ENCODE data around the gene SPIRE2. TPM values are rescaled to one million over a fixed set of nuclear protein-coding genes. Genes with fewer than 3 reads are reported as not detected.
"Not testable (repeated sequence)": the region's sequence is repeated elsewhere in the genome, so short reads cannot be mapped to it uniquely, and the experiment has no call there.

Gene SPIRE2, protein sequence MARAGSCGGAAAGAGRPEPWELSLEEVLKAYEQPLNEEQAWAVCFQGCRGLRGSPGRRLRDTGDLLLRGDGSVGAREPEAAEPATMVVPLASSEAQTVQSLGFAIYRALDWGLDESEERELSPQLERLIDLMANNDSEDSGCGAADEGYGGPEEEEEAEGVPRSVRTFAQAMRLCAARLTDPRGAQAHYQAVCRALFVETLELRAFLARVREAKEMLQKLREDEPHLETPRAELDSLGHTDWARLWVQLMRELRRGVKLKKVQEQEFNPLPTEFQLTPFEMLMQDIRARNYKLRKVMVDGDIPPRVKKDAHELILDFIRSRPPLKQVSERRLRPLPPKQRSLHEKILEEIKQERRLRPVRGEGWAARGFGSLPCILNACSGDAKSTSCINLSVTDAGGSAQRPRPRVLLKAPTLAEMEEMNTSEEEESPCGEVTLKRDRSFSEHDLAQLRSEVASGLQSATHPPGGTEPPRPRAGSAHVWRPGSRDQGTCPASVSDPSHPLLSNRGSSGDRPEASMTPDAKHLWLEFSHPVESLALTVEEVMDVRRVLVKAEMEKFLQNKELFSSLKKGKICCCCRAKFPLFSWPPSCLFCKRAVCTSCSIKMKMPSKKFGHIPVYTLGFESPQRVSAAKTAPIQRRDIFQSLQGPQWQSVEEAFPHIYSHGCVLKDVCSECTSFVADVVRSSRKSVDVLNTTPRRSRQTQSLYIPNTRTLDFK
- polyA plus RNA-seq (2014; cell fraction: cytosol; rRNA removed) = 32.1 and 39.3 TPM in 2 replicates
- 117 and 125 TPM in 2 replicates for polyA plus RNA-seq (2014; cell fraction: nucleus; rRNA removed)

DNA sequence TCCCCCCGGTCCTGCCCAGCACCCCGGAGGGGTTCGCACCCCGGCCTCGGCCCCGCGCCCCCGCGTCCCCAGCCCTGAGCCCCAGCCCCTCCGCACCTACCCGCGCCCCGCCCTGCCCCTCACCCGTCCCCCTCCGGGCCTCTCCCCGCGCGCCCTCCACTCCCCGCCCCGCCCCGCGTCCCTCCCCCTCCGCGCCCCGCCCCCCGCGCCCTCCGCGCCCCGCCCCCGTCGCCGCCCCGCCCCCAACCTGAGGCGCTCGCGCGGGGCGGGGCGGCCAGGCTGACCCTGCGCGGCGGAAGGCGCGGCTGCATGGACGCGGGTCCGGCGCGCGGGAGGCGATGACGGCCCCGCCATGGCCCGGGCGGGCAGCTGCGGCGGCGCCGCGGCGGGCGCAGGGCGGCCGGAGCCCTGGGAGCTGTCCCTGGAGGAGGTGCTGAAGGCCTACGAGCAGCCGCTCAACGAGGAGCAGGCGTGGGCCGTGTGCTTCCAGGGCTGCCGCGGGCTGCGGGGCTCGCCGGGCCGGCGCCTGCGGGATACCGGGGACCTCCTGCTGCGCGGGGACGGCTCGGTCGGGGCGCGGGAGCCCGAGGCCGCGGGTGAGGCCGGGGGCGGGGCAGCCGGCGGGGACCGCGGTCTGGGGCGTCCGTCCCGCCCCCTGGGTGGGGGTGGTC lies at the start of gene SPIRE2:
Gene SPIRE2, plus strand, starts transcription at position 277 of the 671 bp plus-strand sequence. Its CDS starts 76 bp downstream, at position 353.
- DNase-seq (ENCODE audit: low spot score) = peak; percentile 56

DNA sequence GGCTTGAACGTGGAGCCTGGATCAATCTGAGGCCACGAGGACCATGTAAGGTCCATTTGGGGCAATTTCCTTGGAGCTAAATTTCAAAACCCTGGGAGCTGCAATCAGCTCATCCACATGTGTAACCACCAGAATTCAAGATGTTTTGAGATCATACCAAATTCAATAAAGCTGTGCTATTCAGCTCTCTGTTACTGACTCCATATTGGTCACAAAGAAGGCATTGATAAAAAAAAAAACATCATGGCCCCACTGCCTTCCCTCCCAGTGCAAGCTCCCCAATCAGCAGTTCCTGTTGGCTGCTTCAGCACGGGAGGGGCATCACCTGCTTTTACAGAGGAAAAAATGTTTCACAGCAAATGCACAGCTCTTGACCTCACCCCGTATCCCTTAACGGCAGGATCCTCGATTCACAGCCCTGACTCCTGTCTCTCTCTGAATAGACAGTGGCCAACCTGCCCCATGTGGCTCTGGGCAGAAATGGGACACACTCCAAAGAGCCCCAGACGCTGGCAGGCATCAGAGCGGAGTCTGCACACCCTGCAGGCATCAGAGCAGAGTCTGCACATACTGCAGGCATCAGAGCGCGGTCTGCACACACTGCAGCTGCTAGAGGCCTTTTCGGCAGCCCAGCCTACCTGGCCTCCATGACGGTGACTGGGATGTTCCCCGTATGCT lies 48.9 kb upstream of the SPIRE2 start:
- DNase-seq (ENCODE audit: low spot score) = no peak

DNA sequence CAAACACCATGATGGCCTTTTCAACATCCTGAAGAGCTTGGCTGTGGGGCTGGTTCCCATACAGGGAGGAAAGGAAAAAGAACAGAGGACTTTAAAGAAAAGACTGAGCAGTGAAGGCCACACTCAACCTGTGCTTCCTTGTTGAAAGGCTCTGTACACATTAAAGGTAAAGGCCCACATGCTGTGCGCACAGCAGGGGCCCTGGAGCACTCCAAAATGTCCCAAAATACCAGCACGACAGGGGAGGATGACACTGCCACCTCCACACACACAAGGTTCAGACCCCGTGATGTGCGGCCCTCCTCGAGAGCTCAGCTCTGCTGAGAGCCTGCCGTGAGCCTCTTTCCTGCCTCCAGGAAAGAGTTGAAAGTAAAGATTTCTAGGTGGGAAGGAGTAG lies 48.4 kb upstream of the SPIRE2 start:
- no peak for DNase-seq (ENCODE audit: low spot score)

DNA sequence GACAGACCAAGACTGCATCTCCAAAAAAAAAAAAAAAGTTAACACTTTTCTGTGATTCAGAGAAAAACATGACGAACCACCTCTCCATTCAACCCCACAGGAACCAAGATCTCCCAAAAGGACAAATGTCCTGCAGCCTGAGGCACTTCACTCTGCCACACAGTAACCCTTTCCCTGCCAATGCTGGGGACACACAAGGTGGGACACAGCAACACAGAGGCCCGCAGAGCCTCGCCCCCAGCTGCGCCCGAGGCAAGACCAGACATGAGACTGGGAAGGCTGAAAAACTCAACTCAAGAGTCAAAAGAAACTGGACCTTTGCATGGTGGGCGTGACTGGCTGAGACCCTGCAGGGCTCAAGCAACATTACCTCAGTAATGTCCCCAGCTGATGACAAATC lies 45.8 kb upstream of the SPIRE2 start:
- no peak for DNase-seq (ENCODE audit: low spot score)

DNA sequence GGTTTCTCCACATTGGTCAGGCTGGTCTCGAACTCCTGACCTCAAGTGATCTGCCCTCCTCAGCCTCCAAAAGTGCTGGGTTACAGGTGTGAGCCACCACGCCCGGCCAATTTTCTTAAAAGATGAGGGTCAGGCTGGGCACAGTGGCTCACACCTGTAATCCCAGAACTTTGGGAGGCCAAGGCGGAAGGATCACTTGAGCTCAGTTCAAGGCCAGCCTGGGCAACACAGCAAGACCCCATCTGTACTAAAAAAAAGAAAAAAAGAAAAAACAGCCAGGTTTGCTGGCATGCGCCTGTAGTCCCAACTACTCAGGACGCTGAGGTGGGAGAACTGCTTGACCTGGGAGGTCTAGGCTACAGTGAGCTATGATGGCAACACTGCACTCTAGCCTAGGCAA lies 44.3 kb upstream of the SPIRE2 start:
- not testable (repeated sequence) for DNase-seq (ENCODE audit: low spot score)

DNA sequence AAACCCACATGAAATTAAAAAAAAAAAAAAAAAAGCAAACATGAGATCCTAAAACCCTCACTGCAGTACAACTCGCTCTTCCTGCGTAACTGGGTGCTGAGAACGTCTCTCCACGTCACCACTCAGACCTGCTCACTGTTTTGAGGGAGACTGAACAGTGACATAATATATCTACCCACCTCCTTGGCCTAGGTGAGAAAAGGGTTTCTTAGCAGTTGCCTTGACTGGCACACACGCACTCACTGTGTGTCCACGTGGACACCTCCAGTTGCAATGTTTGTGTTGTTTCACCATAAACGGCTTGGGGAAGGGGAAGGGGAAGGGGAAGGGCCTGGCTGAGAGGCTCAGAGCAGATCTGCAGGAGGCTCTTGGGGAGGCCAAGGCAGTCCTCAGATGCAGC lies 43.9 kb upstream of the SPIRE2 start:
- no peak for DNase-seq (ENCODE audit: low spot score)

DNA sequence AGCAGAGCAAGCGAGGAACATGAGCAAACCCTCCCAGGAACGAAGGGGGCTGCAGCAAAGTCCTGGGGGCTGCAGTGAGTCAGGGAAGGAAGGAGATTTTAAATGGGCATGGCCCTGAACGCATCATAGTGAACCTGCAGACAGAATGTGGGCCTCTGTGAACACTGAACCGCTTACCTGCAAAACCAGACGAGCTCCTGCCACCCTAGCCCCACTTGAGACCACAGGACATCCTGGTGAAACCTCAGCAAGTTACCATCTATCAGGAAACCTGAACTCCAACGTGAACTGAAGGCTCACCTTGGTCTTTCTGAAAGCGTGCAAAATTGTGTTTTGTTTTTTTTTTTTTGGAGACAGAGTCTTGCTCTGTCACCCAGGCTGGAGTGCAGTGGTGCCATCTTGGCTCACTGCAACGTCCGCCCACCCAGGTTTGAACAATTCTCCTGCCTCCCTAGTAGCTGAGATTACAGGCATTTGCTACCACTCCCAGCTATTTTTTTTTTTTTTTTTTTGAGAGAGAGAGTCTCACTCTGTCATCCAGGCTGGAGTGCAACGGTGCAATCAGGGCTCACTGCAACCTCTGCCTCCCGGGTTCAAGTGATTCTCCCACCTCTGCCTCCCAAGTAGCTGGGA lies 42.6 kb upstream of the SPIRE2 start:
- DNase-seq (ENCODE audit: low spot score) = no peak

DNA sequence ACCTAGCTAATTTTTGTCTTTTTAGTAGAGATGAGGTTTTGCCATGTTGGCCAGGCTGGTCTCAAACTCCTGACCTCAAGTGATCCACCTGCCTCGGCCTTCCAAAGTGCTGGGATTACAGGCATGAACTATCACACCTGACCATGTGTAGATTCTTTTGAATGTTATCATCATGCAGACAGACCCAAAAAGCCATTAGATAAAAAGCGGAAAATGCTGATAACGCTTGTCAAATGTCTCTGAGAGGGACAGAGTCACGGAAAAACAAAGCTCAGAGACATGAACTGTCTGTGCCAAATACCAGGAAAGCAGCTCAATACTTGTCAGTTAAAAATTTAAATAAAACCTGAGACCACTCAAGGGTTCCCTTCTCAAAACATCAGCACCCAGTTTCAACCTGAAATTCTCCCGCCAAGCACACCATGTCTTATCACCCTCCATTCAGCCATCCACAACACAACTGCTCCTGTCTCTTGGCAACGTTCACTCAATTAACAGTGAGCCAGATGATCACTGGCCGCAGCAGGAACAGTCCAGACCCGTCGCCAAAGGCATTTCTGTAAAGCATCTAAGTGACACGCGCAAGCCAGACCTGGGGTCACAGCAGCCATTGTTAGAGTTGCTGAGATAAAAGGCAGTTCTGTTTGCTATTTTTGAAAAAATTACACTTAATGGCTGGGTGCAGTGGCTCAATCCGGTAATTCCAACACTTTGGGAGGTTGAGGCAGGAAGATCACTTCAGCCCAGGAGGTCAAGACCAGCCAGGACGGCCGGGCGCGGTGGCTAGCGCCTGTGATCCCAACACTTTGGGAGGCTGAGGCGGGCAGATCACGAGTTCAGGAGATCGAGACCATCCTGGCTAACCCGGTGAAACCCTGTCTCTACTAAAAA lies 41.6 kb upstream of the SPIRE2 start:
- DNase-seq (ENCODE audit: low spot score) = peak; percentile 87

DNA sequence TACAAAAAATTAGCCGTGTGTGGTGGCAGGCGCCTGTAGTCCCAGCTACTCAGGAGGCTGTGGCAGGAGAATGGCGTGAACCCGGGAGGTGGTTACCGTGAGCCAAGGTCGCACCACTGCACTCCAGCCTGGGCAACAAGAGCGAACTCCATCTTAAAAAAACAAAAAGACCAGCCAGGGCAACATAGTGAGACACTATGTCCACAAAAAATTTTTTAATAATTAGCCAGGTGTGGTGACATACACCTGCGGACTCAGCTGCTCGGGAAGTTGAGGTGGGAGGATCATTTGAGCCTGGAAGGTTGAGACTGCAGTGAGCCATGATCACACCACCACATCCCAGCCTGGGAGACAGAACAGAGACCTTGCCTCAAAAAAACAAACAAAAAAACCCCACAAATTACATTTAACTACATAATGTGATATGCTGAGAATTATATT lies 40.9 kb upstream of the SPIRE2 start:
- DNase-seq (ENCODE audit: low spot score) = no peak

DNA sequence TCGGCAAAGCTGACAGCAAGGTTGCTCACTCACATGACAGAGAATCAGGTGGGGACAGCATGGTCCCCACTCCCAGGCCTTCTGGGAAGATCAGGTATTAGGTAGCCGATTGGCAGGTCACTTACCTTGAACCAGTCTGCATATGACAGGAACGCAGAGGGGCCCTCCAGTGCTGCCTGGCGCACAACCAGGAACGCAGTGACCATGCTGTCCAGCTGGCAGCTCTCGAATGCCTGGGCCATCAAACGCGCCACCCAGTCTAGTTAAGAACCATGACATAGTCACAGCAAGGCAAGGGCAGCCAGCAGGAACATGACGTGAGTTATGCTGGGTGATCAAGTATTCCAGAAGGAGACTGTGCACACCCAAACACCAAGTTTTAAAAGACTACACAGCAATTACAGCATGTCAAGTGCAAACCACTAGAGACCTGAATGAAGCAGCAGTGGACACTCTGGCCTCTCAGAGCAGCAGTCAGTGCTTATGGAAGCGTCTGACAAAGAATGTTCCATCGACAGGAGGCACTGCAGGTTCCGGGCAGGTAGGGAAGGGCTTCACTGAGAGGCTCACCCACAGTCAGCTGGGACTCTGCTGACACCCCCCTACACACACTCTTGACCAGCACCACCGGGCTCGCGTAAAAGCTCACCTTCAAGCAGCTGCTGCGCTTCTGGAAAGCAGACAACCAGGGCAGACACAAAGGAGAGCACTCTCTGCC lies 36.8 kb upstream of the SPIRE2 start:
- DNase-seq (ENCODE audit: low spot score) = no peak

DNA sequence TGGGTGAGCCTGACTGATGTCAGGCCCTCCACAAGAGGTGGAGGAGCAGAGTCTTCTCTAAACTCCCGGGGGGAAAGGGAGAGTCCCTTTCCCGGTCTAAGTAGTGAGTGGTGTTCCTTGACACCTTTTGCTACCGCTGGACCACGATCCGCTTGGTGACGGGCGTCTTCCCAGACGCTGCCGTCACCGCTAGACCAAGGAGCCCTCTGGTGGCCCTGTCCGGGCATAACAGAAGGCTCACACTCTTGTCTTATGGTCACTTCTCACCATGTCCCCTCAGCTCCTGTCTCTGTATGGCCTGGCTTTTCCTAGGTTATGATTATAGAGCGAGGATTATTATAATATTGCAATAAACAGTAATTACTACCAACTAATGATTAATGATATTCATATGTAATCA lies 35.2 kb upstream of the SPIRE2 start:
- peak; percentile 43 for DNase-seq (ENCODE audit: low spot score)

DNA sequence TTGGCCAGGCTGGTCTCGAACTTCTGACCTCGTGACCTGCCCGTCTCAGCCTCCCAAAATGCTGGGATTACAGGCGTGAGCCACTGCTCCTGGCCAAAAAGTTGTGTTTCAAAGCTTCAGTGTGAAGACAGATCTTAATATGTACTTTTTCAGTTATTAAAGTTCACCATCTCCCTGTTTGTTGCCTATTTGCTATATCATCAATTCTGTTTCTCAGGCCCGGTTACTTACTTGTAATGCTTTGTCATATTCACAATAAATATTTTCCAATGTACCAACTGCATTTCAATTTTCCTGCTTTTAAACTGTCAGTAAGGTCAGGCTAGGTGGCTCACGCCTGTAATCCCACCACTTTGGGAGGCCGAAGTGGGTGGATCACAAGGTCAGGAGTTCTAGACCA lies 34.3 kb upstream of the SPIRE2 start:
- DNase-seq (ENCODE audit: low spot score) = no peak

DNA sequence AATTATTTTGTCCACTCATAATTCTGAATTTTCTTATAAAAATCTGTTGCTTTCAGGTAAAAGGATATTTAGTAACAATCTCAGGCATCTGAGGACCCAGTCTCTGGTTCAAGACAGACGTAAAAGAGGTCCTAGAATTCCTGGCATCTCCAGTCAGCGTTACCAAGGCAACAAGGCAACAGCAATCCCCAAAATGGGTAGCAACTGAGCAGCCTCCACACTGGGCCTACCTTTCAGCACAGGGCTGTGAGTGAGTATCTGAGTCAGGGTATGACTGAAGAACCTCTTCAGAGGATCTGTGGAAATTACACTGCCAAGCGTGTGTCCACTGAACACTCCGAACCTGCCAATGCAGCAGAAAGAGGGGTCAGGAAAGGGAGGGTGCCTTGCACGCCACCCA lies 32.6 kb upstream of the SPIRE2 start:
- DNase-seq (ENCODE audit: low spot score) = no peak

DNA sequence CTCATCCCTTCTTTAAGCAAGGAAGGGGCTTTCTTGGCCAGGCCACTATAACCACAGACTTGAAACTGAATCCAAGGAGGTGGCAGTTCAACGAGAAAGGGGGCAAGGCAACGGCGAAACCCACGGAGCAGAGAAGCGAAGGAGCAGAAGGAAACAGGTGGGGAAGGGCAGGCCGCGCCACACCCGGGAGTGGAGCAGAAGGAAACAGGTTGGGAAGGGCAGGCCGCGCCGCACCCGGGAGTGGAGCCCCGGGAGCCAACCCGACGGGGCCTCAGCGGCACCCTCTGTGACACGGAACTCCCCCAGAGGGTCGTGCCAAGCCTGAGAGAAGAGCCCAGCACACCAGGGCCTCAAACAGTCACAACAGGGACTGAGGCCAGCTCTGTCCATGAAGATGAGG lies 32.2 kb upstream of the SPIRE2 start:
- no peak for DNase-seq (ENCODE audit: low spot score)

DNA sequence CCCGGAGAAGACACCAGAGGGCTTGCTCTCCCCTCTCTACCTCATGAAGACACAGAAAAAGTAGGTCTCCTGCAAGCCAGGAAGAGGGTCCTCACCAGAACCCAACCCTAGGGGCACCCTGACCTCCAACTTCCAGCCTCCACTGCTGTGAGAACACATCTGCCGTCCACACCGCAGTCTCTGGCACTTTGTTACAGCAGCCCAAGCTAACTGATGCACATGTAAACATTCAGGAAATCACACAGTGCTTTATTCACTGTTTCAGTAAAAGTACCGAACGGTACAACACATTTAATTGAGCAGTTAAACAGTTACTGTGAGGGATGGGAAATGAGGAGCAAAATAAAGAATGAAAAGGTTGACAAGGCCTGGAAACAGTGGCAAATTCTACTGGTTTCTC lies 30.1 kb upstream of the SPIRE2 start:
- DNase-seq (ENCODE audit: low spot score) = no peak

DNA sequence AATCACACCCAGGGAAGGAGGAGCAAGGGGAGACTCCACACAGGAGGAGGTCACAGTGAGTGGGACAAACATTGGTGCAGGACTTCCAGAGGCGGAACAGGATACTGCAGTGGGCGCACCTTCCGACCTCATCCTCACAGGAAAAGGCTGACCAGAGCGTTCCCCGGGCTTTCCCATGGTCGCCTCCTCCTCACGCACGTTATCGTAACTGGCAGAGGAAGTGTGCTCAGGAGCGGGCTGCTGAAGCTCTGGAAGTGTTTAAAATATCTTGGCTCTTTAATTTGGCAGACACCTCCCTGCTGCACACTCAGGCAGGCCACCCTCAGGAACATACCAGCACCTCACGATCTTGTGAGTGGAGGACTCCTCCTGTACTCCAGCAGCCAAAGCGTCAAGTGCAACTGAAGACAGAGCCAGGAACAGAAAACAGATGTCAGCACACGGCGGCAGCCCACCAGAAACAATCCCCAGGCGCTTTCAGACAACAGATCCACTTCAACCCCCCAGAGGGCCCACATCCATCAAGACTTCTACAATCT lies 29.4 kb upstream of the SPIRE2 start:
- DNase-seq (ENCODE audit: low spot score) = peak; percentile 99

DNA sequence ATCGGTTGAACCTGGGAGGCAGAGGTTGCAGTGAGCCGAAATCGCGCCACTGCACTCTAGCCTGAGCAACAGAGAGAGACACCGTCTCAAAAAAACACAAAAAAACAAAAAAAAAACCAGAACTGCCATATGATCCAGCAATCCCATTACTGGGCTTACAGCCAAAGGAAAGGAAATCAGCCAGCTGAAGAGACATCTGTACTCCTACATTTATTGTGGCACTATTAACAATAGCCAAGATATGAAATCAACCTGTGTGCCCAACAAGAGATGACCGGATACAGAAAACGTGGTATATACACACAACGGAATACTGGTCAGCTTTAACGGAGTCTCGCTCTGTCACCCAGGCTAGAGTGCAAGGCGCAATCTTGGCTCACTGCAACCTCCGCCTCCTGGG lies 26.5 kb upstream of the SPIRE2 start:
- DNase-seq (ENCODE audit: low spot score) = no peak

DNA sequence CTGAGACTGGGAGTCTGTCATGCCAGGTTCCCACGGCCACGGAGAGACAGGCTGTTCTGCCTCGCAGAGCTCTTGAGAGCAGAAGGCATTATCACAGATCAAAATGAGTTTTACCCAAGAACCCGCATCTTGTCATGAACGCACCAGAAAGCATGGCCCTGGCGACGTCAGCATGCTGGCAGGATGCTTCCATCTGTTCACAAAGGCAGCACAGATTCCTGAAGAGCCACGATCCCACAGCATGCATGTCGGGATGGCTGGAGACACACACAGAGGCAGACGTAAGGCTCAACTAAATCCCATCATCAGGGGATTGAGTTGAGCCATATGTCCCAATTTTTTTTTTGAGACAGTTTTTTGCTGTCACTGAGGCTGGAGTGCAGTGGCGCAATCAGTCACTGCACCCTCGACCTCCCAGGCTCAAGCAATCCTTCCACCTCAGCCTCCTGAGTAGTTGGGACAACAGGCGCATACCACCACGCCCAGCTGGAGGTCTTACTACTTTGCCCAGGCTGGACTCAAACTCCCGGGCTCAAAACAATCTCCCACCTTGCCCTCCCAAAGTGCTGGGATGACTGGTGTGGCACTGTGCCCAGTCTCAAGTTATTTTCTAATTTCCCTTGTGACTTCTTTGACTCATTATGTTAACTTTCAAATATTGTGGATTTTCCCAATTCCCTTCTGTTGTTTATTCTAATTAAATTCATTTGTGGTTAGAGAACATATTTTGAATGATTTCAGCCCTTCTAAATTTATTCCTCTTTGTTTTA lies 23.0 kb upstream of the SPIRE2 start:
- DNase-seq (ENCODE audit: low spot score) = no peak

Data from SK-N-DZ (cell line).